Dedifferentiated amniotic fluid mesenchymal stem cell (primary cell): ENCODE results near the gene GPATCH4.
"Not testable (repeated sequence)": the region's sequence is repeated elsewhere in the genome, so short reads cannot be mapped to it uniquely, and the experiment has no call there.

ENCODE experiments used
- DNase-seq: peaks from one replicate; pipeline ENCODE4 v3.0.0-alpha.2; 2016; ENCODE audit errors: extremely low spot score

The GPATCH4 gene

DNA sequence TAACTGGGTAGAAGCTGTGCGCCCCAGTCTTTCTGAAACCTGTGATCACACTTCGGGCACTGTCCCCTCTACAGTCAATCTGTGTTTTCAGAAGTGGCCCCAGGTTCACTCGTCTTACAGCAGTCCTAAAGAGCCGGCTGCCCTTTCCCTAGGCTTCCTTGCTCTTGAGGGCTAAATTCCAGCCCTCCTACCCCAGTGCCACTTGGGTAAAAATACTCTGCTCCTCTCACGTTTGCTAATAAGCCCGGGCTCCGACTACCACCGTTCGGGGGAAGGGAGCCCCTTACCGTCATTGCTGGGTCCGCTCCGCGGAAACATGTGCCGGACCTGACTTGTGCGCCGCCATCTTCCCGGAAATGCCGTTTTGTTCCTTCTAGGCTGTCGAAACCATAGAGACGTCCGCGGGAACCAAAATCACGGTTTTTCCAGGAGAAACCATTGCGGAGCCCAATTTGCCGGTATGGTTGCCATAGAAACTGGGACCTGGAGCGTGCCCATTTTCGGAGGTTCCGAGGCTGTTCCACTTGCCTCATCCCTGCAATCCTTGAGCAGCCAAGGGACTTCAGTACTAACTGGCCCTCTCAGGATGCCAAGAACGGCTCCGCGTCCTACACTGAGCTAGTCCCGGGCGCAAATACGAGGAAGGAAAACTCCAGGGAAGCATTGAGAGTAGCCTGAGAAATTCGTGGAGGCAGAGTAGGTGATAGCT lies at the start of gene GPATCH4:
GPATCH4 (minus strand) TSS at position 358 of the 709 bp plus-strand sequence.
- DNase-seq: peak; percentile 96

DNA sequence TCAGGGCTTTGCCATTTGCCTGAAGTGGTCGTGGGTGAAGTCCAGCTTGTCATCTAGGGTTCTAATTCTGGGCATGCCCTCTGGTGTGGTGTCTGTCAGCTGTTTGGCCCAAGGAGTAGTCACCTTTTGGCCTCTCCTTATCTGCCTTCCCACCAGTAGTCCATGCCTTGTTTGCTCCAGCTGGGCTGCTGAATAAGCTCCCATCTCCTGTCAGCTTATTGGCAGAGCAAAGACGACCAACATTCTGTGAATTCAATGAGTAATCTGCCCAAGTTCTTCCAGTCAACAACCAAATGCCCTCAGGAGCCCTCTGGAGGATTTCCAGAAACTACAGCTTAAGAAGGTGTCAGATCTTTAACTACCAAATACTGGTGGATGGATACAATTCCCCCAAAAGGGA lies 47.7 kb upstream of the GPATCH4 start:
- DNase-seq: no peak

DNA sequence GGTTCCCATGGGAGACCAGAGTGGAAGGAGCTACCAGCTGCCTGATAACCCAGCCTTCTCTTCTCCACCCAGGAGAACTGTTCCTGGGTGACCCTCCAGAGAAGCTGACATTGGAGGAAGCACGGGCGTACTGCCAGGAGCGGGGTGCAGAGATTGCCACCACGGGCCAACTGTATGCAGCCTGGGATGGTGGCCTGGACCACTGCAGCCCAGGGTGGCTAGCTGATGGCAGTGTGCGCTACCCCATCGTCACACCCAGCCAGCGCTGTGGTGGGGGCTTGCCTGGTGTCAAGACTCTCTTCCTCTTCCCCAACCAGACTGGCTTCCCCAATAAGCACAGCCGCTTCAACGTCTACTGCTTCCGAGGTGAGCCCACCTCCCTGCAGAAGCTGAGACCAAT lies 47.2 kb upstream of the GPATCH4 start:
- DNase-seq: no peak

DNA sequence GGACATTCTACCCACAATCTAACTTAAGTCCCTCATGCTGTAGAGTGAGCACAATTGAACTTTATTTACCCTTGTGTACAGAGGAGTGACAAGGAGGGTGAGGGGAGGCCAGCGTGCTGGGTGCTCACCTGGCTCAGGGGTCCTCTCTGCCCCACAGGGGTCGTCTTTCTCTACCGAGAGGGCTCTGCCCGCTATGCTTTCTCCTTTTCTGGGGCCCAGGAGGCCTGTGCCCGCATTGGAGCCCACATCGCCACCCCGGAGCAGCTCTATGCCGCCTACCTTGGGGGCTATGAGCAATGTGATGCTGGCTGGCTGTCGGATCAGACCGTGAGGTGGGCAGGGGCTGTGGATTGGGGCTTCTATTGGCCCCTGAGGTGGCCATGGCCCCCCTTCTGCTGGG lies 46.1 kb upstream of the GPATCH4 start:
- DNase-seq: no peak

DNA sequence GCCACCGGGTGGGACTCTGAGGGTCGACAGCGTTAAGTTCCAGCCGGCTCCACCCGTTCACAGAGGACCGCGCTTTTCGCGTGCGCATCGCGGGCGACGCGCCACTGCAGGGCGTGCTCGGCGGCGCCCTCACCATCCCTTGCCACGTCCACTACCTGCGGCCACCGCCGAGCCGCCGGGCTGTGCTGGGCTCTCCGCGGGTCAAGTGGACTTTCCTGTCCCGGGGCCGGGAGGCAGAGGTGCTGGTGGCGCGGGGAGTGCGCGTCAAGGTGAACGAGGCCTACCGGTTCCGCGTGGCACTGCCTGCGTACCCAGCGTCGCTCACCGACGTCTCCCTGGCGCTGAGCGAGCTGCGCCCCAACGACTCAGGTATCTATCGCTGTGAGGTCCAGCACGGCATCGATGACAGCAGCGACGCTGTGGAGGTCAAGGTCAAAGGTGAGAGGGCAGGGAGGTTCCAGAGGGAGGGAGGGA lies 45.5 kb upstream of the GPATCH4 start:
- DNase-seq: no peak

DNA sequence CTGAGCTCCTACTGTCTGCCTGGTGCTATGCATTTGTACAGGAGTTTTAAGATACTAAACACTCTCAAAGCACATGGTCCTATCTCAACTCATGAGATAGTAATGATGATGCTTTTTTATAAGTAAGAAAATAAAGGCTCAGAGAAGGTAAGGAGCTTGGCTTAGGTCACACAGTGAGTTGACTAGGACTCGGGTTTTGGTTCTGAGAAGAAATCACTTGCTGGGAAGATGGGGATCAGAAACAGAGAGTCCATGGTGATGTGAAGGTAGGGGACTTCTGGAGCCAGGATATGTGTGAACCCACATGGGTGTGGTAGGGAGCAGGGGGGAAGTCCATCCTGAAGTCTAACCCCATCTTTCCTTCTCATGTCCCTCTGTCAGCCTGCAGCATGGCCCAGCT lies 44.4 kb upstream of the GPATCH4 start:
- DNase-seq: no peak

DNA sequence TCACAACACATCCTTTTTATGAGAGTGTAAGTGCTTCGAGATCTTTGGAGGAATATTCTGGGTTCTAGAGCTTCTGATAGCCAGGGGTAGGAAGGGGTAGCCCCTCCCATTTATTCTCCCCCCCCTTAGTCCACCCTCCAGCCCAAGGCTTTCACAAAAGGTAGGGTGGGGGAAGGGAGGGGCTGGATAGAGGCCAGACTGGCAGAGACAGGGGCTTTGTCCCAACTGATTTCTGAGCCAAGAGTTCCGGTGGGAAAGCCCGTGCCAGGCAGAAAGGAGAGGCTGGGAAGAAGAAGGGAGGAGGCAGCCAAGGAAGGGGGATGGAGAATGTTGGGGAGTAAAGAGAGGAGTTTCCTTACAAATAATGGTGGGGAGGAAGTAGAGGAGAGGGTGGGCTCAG lies 43.8 kb upstream of the GPATCH4 start:
- DNase-seq: no peak

DNA sequence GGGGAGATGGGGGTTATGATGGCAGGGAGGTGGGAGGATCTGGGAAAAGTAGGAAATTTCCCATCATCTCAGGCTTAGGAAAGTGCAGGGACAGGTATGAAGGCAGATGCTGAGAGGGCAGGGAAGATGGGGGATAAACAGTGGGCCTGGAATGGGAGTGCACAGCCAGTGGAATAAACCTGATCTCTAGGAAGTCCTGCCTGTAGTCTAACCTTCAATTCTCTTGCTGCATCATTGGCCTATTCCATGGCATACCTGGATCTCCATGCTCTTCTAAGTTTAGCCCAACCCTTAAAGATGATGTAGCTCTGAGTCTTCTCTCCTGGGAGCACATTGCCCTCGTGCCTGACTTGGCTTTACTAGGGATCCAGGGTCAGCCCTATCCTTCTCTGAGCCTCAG lies 43.4 kb upstream of the GPATCH4 start:
- no peak for DNase-seq

DNA sequence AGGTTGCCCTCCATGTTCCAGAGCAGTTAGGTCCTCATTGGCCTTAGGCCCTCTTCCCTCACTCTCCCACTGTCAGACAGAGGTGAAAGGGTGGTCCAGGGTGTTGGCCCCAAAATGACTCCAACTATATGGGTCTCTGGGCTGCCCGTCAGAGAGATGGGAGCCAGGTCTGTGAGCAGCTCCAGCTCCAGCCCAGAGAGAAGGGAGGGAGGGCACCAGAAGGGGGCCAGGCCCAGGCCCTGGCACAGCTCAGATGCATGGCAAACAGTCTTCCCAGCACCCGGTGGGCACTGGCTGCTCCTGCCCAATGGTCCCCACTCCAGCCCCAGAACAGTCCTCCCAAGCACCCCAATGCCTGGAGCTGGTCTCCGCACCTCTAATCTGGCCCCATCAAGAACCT lies 42.9 kb upstream of the GPATCH4 start:
- DNase-seq: no peak

DNA sequence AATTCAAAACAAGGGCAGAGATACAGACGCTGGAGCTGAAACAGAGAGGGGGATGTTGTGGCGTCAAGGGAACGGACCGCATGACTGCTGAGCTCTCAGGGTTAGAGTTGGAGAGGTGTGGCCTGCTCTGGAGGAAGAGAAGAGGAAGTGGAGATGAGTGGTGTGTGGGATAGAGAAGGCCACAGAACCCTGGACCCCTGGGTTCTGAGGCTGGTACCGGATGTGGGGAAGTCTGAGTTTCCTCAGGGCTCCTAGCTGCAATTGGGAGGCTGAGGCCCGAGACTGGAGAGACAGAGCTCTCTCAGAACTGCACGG lies 42.5 kb upstream of the GPATCH4 start:
- DNase-seq: no peak

DNA sequence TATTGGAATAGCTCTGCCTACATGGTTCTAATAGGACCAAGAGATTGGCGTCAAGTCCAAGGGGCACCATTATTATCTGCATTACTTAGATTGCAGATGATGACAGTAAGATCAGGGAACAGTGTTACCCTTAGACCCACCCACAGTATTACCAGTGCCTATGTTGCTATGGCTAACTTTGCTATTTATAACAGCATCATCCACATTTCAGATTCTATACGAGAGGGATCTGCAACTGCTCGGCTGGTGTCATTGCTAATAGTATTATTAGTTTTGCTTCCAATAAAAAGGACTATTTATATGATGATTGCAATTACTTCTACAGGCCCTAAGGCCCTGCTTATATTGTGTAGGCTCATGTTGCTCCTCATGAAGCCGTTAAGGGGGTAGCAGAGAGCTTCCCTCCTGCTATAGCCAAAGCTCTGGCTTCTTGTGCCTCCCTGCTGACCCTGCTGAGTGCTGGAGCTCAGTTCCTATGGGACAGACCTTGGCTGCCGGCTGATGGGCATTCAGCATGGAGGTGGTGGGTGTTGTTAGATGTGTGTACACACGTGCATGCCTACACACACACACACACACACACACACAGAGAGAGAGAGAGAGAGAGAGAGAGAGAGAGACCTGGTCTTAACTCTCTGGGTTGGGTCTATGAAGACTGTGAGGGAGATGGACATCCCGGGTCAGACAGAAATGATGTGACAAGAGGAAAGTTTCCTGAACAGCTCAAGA lies 41.9 kb upstream of the GPATCH4 start:
- no peak for DNase-seq

DNA sequence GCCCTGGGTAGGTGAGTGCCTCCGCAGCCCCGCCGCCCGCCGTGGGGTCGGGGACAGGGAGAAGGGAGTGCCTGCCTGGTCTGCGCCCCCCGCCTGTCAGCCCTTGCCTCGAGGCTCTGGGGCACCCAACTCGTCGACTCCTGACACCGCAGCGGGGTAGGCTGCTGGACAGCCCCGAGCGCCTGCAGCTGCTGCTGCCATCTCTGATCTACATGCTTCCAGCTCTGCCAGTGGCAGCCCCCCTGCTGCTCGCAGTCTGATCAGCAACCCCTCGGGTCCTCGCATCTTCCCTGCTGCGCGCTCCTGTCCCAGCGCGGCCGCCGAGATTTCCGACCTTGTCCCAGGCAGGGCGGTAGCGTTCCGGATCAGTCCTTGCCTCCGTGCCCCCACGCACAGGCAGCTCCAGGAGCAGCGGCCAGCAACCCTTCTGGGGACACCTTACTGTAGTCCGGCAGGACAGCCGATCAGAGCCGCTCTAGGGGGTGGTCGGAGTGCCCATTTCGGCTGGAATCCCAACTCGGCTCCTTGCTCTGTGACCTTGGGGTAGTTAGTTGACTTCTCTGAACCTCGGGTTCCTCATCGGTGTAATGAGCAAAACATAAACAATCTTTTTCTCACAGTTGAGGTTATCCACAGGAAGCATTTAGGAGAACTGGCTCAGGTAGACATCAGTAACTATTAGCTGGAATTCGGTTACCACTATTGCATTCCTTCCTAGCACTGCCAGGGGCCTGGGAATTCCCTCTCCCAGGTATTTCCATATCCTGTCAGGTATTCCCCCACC lies 41.2 kb upstream of the GPATCH4 start:
- DNase-seq: no peak

DNA sequence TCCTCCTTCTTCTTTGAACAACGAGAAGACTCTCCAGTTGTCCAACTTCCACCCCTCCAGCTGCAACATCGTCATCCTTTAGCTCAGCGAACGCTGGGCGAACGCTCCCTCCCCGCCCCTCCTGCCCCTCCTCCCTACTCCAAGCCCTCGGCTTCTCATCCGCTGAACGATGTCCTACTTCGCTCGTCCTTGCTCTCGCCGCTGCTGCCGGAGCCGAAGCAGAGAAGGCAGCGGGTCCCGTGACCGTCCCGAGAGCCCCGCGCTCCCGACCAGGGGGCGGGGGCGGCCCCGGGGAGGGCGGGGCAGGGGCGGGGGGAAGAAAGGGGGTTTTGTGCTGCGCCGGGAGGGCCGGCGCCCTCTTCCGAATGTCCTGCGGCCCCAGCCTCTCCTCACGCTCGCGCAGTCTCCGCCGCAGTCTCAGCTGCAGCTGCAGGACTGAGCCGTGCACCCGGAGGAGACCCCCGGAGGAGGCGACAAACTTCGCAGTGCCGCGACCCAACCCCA lies 40.5 kb upstream of the GPATCH4 start, which contains the start of gene BCAN:
BCAN (plus strand) TSS at position 357 of the 504 bp plus-strand sequence. CDS start 3,938 bp downstream, outside the sequence.
- no peak for DNase-seq

DNA sequence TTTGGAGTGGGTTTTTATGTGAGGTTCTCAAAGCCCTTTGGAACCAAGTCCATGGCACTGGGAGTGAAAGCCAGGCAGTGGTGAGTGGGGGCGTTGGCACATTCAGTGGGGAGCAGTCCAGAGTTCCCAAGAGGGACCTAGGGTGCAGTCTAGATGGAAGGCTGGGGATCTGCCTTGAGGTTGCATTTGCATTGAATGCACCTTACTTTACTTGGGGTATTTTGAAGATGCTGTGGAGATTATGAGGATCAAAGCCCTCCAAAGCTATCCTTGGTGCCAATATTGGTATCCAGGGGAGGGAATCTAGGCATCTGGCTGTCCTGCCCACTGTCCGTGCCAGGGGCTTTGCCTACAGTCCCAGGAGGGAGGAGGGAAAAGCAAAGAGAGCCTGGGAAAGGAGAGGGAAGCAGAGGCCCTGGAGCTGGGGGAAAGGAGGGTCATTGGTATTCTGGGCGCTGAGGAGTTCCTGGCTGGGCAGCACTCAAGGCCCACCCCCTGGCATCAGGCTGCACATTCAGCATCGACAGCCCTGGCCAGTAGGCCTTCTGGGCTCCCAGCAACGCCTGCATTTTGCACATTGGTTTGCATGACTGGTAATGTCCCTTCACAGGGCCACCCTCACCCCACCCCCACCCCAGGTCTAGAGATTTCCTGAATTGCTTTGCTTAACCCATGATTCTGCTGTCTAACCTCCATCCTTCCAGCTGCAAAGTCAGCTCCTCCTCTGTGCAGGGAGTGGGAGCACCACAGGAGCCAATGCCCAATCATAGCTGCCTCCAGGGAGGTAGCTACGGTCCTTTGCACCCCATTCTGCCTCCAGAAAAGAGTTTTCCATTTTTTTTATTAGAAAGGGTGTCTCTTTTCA lies 39.8 kb upstream of the GPATCH4 start:
- DNase-seq: no peak

DNA sequence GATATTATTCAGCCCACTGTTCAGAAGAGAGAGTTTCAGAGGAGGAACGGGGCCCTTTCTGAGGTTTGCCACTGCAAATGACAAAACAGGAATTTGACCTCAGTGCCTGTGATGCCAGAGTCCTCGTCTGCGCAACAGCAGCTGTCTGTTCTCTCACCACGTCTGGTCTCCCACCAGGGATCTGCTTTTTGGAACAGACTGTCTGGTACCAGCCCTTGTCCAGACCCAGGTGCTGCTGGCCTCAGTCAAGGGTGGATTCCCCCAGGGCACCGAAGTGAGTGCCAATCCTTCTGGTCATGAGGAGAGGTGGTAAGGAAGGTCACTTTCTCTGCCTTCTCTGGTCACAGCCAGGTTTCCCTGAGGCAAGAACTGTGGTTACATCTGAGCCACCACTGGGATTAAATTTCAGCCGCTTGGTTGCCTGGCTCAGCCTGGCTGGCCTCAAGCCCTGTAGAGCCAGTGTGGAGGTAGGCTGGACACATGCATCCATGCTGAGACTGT lies 38.4 kb upstream of the GPATCH4 start:
- DNase-seq: no peak

DNA sequence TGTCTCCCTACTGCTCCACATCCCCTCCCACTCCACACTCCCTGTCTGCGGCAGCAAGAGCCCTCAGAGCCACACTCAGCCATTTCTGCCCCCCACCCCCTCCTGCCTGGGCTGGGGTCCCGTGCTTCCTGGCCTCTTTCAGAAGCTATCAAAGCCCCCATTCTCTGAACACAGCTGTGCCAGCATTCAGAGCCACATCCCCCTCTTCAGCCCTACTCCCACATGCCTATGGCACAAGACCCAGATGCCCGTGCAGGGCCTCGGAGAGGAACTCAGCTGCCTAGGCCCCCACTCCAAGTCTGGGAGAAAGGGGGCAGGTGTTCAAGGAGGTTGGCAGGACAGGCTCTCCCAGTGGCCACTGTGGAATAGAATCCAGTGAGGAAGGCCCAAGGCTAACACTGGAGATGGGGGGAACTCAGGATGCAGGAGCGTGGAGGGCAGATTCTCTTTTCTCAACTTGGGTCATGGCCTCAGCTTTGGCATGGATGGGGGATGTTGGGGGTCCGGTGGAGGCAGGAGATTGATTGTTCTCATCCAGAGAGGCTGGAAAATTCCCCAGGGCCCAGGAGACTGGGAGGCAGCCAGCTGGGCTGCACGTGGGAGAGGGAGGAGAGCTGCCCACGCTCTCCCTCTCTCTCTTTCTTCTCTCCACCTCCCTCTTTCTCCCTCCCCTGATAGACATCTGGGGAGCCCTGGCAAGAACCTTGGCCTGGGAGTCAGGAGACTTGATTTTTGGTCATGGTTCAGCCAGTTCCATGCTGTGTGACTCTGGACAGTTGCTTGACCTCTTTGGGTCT lies 37.1 kb upstream of the GPATCH4 start:
- DNase-seq: no peak

DNA sequence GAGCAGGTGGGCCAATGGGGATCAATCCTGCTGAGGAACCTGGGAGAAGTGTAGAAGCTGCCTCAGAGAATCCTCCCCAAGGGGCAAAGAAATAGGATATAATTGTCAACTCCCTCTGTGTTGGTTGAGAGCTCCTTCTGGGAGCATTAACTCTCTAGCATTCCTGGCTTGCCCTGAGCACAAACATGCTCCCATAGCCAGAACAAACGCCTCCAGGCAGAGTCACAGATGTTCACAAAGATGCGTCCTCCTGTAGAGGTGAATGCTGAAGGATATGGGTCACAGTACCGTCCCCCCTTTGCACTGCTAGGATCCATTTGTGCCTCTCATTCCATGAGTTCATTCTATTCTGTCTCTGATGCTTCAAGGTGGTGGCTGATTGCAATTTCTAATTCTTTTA lies 31.1 kb upstream of the GPATCH4 start:
- no peak for DNase-seq

DNA sequence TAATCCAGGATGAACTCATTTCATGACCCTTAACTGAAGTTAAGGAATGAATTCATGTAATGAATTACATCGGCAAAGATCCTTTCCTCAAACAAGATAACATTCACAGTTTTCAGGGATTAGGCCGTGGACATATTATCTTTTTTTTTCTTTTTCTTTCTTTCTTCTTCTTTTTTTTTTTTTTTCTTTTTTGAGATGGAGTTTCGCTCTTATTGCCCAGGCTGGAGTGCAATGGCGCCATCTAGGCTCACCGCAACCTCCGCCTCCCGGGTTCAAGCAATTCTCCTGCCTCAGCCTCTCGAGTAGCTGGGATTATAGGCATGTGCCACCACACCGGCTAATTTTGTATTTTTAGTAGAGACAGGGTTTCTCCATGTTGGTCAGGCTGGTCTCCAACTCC lies 29.9 kb upstream of the GPATCH4 start:
- not testable (repeated sequence) for DNase-seq

DNA sequence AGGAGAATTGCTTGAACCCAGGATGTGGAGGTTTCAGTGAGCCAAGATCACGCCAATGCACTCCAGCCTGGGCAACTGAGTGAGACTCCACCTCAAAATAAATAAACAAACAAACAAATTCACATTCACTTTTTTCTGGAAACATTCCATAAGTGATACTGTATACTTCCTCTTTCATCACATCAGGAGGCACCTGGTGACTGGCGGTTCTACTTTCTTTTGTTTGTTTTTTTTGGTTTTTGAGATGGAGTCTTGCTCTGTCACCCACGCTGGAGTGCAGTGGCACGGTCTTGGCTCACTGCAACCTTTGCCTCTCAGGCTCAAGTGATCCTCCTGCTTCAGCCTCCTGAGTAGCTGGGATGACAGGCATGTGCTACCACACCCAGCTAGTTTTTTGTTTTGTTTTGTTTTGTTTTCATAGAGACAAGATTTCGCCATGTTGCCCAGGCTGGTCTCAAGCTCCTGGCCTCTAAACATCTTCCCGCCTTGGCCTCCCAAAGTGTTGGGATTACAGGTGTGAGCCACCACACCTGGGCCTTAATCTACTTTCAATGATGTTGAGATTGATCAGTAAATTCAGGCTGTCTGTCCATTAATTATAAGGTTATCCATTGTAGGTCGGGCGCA lies 28.7 kb upstream of the GPATCH4 start:
- DNase-seq: no peak

DNA sequence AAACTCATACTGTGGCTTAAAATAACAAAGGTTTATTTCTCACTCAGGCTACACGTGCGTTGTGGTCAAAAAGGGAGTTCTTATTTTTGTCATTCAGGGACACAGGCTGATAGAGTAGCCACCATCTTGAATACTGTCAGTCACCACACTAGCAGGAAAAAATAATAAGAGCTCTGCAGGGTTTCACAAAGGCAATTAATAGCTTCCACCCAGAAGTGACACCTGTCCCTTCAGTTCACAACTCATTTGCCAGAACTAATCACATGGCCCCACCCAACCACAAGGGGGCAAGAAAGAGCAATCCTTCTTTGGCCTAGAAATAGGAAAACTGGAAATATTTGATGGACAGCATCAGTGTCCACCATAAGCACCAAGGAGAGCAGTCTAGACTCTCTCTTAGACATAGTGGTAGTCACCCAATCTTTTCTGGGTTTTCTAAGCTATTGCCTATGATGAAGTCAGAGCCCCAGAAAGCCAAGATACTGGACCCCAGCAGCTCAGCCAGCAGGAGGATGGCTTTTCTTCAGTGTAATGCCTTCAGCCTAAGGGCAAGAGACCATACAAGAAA lies 26.1 kb upstream of the GPATCH4 start:
- no peak for DNase-seq
